Lower leg skin (tissue), 3 donors: Measurements from ENCODE around the gene MLF2.

ENCODE experiments used
- CTCF ChIP-seq, 3 donors: fragments of 450-650 bp; IDR thresholded peaks; one replicate each; pipeline ENCODE4 v1.5.1; 2016; ENCODE audit warnings: antibody characterized with exemption in 3 of 3, mild to moderate bottlenecking in 3 of 3, moderate library complexity in 2 of 3
- POLR2A ChIP-seq, 2 donors: fragments of 450-650 bp; IDR thresholded peaks; one replicate each; pipeline ENCODE4 v1.6.1; 2016 to 2017; ENCODE audit warnings: antibody characterized with exemption in 2 of 2, mild to moderate bottlenecking in 1 of 2, moderate library complexity in 1 of 2

GRCh38 chr12:6765048-6765633 lies 12.2 kb upstream of the MLF2 start:
- TF ChIP-seq POLR2A (IDR thresholded peaks at IDR 0.05) (no peak), CTCF (IDR thresholded peaks at IDR 0.05) (no peak)
